GM06990 (cell line): ENCODE measurements around the gene KIF18B.
A peak's percentile ranks its signal among the peaks of the same experiment; 100 is the strongest.

ENCODE experiments used
- DNase-seq: peaks from one replicate; pipeline ENCODE4 v3.0.0-alpha.2; 2011; ENCODE audit not compliant: insufficient read length; ENCODE audit errors: extremely low read depth
- H3K27me3 ChIP-seq: replicated peaks from 2 replicates; pipeline ENCODE4 v1.6.0; 2011; ENCODE audit warnings: low read length; ENCODE audit not compliant: control insufficient read depth, insufficient read depth
- H3K36me3 ChIP-seq: 2 replicates; pipeline ENCODE4 v1.5.1; 2011; ENCODE audit warnings: low read length; ENCODE audit not compliant: control insufficient read depth, insufficient read depth
- H3K4me3 ChIP-seq: replicated peaks from 2 replicates; pipeline ENCODE4 v1.5.1; 2011; ENCODE audit warnings: low read depth, mild to moderate bottlenecking, control low read depth, low read length
- CTCF ChIP-seq: IDR thresholded peaks from 2 replicates; pipeline ENCODE4 v1.5.1; 2011; ENCODE audit warnings: low read length, control low read depth, mild to moderate bottlenecking, inconsistent platforms; ENCODE audit not compliant: insufficient read depth, poor library complexity, severe bottlenecking

Gene KIF18B

DNA sequence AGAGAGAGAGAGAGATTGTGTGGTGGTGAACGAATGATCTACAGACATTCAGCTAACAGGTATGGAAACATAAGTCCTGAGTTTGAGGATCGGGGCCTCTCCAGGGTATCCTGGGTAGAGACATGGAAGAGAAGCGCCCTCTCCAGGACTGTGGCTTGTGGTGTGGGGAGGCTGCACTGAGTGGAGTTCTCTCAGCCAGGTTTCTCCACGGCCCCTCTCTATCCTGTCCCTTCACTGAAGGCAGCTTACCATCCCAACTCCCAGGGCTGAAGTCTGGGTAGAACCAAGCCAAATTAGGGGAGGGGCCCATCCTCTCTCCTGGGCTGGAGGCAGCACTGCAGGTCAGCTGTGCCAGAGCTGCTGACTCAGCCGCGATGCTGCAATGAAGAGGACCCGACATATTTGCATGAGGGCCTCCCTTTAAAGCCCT is 14.4 kb upstream of the KIF18B start:
- DNase-seq: no peak
- Histone ChIP-seq H3K4me3 (no peak overlapping the region), H3K36me3 (no peaks in the 10 kb centered on the region), H3K27me3 (peaks cover 2% of the 10 kb centered on the region; the same call in 1 of the 2 replicates)
- TF ChIP-seq CTCF: peak; percentile 3

GRCh38 chr17:44960691-44961090 is 13.1 kb upstream of the KIF18B start:
- H3K4me3 ChIP-seq: no peak overlapping the region
- DNase-seq: no peak
- H3K36me3 ChIP-seq: no peaks in the 10 kb centered on the region
- peaks cover 2% of the 10 kb centered on the region; the same call in 1 of the 2 replicates for H3K27me3 ChIP-seq
- no peak for TF ChIP-seq CTCF

DNA sequence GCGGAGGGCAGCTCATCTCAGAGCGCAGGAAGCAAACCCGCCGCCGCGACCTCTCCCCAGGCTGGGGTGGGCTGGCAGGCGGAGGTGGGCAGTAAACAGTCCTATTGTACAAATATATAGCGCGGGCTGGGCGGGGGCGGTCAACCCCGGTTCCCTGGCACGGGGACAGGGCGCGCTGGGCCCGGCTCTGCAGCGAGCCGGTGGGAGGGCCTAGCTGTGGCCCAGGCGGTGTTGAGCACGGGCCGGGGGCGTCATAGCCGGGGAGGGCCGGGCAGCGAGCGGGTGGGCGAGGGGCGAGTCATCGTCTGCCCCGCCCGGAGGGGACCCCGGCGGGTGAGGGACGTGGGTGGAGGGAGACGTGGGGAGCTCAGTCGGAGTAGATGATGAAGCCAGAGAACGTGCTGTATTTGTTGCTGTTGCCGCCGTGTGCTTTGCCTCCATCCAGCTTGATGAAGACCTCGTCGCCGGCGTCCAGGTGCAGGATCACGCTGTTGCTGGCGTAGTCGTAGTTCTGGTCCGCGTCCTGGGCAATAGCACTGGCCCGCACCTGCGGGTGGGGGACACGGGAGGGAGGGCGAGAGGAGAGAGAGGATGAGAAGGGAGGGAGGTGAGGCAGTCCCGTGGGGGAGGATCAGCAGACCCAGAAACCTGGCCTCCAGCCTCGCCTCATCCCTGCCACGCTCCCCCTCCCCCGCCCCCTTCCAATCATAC is 12.4 kb upstream of the KIF18B start:
- H3K27me3 ChIP-seq: peaks cover 2% of the 10 kb centered on the region; the same call in 1 of the 2 replicates
- no peaks in the 10 kb centered on the region for H3K36me3 ChIP-seq
- DNase-seq: no peak
- no peak for TF ChIP-seq CTCF
- H3K4me3 ChIP-seq: no peak overlapping the region

DNA sequence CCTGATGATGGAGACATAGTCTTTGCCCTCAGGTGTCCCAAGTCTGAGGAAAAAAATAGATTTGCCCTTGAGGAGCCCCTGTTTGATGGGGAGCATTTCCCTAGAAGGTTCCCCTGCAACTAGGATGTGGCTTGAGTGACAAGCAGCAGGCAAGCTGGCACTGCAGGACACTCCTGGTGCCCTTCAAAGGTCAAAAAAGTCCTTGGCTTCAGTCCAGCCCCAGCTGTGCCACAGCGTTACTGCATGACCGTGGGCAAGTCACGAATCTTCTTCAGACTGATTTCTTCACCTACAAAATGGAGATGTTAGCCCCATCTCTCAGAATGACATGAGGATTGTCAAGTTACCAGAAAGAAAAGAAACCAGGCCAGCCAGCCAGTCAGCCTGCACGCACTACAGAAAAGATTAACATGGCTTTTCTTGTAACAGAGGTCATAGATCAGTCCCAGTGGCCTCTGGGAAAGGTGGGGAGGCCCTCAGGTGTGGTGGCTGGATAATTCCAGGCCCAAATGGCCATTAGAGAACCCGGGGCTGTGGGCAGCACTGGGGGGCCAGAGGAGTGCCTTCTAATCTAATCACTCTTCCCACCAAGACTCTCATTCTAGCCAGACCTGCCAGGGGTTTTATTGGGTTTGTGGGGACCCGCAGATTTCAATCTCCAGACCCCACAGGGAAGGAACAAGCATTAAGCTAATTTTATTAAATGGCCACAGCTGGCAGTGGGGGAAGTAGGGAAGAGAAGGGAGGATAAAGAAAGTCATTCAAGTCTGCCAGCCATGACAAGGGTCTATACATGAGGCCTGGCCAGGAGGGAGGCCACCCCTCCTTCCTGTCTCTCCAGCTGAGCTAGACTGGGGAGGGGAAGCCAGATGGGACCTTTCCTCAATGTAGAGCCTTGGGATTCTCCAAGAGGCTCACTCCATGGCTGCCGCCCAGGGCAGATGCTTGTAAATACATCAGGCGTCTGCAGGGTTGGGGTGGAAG is 9.7 kb upstream of the KIF18B start:
- no peak for TF ChIP-seq CTCF
- DNase-seq: no peak
- H3K27me3 ChIP-seq: peaks cover 2% of the 10 kb centered on the region; the same call in 1 of the 2 replicates
- no peak overlapping the region for H3K4me3 ChIP-seq
- no peaks in the 10 kb centered on the region for H3K36me3 ChIP-seq

- DNase-seq: no peak
- Histone ChIP-seq H3K36me3 (no peaks in the 10 kb centered on the region), H3K4me3 (no peak overlapping the region), H3K27me3 (peaks cover 2% of the 10 kb centered on the region; the same call in 1 of the 2 replicates)
- no peak for TF ChIP-seq CTCF
These were observed 8.3 kb upstream of the KIF18B start for GRCh38 chr17:44955674-44956425.
